AG20443 (cell line): Measurements from ENCODE around the gene ADAMTS2.

ENCODE experiments used
- DNase-seq: peaks from one replicate; pipeline ENCODE4 v3.0.0; 2012; ENCODE audit warnings: low spot score, mixed read lengths

The ADAMTS2 gene

DNA sequence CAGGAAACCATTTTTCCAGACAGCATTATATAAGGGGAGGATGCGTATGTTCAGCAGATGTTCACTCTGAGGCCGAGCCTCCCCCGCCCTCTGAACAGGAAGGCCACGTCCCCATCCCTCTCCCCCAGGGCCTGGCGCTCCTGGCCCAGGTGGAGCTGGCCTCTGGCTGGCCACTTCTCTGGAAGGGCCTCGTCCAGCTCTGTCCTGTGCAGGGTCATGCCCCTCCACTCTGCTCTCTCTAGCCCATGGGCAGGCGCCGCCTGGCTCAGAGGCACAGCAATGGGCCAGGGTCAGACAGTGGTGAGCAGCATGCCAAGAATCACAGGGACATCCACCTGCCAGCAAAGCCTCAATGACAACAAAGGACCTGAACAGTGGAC is 34.2 kb downstream of the ADAMTS2 start:
- no peak for DNase-seq

DNA sequence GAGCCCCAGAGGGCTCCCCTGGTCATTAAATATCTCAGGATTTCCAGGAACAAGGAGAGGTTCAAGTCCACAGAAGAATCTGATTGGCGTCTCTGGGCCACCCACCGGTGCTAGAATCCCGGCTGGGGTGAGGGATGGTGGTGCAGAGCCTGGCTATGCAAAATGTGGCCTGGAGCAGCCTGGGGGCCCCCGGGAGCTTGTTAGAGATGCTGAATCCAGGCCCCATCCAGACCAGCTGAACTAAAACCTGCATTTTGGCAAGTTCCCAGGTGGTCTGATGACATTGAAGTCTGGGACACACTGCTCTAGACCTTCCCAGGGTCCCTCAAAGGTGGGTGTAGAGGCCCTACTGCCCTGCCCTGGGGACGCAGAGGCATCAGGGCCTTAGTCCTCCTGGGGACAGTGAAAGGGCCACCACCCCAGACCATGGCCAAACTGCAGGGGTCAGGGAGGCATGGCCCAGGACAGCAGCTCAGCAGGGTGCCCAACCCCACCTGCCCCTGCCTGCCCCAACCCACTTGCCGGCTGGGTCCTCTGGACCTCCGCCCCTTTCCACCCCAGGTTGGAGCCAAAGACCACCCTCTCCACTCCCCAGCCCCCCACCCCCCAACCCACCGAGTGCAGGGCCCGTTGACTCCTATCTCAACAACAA is 34.7 kb downstream of the ADAMTS2 start:
- DNase-seq, result no peak

DNA sequence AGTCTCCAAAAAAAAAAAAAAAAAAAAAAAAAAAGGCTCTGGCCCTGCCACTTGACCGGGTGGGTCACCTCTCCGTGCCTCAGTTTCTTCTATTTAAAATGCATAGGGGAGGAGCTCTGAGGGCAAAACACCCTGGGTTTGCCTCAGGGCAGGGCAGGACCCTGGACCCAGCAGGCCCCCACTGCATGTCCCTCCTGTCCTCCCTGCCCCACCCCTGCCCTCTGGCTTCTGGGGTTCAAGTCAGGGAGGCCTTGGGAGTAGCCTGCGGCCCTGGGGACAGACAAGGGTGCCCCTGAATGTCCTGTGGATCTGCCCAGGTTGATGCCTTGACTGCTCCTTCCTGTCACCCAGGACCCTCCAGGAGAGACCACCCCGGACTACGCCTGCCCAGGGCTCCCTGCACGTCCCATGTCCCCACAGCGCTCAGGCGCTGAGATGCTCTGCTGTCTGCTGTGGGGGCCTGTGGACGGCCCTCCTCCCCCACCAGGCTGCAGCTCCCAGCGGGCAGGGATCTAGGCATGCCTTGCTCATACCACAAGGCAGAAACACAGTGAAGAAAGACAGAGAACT is 35.4 kb downstream of the ADAMTS2 start:
- DNase-seq, result no peak

DNA sequence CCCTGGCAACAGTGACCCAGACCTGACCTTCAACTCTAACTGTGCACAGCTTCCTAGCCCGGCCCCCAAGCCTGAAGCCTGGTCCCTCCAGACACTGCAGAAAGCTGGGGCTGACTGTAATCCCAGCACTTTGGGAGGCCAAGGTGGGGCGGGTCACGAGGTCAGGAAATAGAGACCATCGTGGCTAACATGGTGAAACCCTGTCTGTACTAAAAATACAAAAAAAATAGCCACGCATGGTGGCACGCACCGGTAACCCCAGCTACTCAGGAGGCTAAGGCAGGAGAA is 35.9 kb downstream of the ADAMTS2 start:
- no peak for DNase-seq

DNA sequence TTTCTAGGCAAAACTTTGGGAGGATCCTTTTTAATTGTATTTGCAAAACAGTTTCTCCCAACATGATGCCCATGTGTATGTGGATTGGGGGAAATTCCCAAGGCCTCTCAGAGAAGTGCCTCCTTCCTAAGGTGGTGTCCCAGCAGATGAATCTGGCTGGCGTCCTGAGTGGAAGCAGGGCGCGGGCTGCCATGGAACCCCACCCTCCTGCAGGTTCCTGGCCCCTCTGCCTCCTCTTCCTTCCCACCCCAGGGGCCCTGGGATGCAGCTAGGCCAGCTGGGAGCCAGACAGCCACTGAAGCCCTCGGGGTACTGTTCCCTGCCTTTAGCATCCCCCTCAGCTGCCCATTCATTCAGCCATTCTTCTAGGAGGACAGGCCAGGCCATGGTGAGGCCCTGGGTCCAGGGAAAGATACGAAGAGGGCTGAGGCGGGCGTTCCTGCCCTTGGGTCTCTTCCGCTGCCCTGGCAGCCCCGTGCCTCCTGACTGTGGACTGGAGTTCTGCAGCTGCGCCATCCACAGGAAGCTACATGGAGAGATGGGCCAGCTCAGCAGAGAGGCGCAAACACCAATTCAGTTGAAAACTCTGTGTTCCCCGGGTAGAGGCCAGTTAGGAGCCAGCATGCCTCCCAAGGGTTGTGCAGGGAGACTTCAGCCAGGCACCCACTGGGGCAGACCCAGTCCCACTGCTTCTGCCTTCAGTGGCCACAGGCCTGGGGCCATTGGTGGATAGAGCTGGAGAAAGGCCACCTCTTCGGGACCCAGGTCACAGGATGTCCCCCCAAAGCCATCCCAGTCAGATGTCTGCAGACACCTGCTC is 36.5 kb downstream of the ADAMTS2 start:
- DNase-seq, result no peak

DNA sequence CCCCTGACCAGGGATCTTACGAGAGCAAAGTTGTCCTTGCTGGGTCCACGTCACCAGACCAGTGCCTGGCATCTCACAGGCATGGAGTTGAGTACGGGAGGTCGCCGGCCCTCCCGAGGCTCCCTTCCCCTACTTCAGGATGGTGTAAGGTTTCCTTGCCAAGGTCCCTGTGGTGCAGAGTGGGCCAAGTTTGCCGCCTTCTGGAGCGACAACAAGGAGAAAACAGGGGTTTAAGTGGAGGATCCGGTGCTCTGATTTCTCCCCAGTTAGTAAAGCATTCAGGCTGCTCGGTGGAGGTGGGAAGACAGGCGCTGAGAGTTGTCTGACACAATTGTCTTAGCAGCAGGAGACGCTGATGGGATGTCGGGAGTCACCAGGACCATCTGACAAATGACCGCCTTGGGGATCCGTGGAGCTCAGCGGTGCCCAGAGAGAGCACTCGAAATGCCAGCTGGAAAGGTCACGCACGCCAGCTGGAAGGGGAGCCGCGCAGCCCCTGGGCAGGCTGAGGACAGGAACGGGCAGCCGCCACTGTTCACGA is 37.3 kb downstream of the ADAMTS2 start:
- DNase-seq, result no peak

DNA sequence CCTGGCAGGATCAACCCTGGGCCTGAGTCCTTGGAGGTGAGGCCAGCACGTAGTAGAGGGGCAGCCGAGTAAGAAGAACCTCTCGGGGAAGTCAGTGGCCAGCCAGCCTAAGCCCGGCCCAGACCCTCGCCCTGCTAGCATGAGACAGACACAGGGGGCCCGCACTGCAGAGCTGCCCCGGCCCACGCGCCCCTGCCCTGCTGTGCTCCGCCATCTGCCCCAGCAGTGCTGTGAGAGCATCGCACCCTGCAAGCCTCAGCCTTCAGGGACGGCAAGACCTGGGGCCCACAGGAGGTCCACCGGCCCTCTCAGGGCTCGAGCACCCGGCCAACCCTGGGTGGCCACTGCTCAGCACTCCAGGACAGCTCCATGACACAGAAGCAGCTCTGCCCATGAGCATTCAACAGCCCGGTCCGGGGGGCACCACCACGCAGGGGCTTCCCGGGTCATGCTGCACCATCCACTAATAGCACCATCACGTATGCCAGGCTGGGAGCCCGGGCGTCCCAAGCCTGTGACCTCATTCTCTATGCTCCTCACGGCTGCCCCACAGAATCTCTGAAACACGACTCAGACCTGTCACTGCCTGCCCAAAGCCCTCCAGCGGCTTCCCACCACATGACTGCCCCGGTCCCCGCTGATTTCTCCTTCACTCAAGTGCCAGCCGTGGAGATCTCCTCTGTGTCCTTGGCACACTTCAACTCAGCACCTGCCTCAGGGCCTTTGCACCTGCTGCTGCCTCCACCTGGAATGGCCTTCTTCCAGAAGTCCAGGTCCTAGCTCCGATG is 38.1 kb downstream of the ADAMTS2 start:
- DNase-seq, result peak; percentile 52

DNA sequence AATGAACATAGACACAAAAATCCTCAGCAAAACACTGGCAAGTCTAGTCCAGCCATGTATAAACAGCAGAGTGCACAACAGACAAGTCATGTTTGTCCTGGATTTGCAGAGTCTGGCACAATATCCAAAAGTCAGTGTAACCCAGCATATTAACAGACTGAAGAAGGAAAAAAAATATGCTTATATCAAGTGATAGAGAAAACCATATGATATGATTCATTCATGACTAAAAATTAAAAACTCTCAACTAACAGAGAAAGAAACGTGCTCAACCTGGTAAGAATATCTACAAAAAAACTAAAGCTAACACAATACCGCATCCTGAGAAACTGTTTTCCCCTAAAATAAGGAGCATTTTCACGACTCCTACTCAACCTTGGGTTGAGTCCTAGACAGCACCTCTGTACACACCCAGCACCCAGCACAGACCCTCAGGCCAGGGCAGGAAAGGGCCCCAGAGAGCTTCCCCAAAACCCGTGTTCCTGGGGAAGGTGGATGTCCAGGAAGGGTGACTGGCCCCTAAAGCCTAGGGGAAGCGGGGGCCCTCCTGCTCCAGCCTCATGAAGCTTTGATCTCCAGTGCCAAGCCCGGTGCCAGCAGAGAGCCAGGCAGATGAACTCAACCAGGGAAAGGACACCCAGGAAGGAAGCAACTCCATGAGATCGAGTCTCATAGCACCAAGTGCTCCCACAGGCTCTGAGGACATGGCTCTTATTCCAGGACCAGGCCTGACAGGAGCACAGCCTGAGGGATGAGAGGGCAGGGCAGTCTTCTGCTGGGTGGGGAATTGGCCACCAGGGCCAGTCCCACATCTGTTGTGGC is 38.9 kb downstream of the ADAMTS2 start:
- no peak for DNase-seq

DNA sequence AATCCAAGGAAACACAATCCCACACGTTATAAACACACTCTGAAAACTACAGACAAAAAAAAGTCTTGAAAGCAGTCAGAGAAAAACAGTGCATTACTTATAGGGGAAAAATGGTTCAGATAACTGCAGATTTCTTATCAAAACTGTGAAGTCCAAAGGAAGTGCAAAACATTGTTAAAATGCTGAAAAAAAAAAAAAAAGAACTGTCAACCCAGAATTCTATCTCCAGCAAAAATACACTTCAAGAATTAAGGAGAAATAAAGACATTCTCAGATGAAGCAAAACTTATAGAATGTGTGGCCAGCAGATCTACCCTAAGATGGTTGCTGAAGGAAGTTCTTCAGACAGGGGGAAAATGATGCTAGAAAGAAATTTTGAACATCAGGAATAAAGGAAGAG is 40.4 kb downstream of the ADAMTS2 start:
- DNase-seq, result no peak

DNA sequence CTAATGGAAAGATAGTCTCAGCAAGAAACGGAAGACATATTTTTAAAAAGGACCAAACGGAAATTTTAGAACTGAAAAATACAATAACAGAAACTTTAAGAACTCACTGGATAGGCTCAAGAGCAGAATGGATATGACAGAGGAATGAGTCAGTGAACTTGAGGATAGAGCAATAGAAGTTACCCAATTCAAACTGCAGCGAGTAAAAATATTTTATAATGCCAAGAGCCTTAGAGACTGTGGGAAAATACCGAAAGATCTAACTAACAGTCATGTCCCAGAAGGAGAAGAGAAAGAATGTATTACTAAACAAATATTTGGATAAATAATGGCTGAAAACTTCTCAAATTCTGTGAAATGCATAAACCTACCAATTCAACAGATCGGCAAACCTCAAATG is 40.8 kb downstream of the ADAMTS2 start:
- peak; percentile 77 for DNase-seq

DNA sequence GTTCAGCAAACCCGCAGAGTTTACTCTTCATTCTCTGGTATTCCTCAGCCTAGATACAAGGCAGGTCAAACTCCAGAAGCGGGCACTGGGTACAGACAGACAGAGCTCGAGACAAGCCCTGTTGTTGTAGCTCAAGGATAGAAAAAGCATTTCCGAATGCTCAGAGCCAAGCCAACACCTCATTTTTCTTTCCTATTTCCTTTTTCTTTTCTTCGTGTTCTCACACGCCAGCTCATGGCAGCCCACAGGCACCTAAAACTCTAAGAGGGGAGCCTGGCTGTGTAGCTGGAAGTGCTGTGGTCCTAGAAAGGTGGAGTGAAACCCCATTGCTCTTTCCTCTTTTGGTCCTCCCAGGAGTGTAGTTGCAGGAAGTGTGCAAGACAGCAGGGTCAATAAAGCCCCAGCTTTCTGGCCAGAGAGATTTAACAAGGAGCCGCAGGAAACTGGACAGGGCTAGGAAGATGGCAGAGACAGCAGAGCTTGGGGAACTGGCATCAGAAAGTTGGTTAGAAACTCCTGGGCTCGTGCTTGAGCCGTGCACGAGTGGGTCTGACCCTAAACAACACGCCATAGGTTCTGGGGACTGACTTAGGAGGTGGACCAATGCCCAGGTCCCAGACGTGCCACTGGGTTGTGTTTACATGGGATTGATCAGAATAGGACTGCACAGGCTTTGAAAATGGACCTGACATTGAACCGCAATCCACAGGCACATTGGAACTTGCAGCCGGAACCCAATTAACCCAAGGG is 41.6 kb downstream of the ADAMTS2 start:
- no peak for DNase-seq

DNA sequence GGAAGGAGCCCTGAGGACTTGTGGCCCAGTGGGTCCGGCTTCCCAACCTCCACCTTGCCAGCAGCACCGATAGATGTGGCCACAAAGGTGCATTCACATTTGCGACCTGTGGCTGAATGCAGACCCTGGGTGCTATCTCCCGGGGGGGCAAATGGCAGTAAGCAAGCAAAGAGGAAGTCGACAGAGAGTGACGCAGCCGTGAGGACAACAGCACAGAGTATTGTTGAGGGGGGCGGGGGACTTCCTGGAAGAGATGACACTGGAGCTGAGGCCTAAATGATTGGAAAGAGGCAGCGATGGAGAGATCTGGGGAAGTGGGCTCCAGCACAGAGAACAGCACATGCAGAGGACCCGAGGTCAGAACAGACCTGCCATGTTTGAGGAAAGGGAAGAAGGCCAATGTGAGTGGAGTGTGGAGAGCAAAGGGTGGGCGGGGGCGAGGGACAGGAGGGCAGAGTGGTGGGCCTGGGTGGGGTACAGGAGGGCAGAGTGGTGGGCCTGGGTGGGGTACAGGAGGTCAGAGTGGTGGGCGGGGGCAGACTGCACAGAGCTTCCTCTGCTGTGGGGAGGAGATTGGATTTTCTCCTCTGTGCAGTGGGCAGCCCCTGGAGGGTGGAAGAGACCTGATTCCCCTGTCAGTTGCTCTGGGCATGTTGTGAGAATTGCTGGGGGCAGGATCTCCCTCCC is 42.6 kb downstream of the ADAMTS2 start:
- no peak for DNase-seq

DNA sequence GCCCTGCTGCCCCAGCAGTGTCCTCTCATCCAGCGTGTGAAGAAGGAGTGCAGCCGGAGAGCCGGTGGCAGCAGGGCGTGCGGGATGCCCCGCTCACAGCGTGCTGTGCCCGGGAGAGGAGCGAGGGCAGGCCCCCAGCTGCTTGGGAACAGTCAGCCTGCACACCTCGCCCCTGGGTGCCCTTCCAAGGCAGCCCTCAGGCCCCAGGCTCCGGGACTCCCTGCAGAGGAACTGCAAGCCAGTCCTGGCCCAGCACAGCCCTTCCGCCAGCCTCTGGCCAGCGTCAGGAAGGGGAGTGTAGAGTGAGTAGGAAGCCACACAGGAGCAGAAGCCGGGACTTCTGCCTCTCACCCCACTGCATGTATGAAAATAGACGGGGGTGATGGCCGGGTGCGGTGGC is 43.5 kb downstream of the ADAMTS2 start:
- no peak for DNase-seq

DNA sequence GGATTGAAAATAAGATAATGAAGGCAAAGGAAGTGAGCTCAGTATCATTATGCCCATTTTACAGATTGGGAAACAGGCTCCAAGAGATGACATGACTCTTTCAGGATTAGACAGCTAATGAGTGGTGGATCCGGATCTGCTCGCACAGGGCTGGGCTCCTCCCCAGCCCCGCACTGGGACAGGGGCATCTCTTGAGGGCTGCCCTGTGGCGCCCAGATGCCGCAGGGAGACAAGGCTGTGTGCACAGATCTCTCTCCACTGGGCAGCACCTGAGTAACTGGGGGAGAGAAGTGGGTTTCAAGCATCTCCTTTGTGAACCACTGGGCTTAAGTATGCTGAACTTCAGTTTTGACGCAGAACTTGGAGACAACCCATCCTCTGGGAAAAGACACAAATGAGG is 43.9 kb downstream of the ADAMTS2 start:
- no peak for DNase-seq

DNA sequence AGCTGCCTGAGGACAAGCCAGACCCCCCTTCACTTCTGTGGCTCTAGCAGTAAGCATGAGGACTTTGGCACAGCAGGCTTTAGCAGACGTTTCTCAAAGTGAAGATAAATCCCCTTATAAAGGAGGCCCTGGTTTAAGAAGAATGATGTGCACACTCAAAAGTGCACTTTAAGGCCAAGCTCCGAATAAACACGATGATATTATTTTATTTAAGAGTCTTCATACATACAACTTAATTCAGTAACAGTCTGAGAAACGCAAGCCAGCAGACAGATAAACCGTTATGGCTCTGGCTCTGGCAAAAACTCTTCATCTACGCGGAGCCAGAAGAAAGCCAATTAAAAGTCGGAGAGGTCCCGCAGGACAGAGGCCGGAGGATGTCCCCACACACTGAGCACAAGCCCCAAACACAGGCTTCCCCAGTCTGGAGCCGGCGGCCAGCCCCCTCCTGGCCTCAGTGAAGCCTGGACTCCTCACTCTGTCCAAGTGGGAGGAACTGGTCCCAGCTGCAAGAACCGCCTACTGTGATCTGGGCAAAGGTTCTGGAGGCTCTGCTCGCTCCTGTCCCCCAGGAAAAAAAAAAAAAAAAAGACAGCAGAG is 44.6 kb downstream of the ADAMTS2 start:
- DNase-seq, result peak; percentile 53

DNA sequence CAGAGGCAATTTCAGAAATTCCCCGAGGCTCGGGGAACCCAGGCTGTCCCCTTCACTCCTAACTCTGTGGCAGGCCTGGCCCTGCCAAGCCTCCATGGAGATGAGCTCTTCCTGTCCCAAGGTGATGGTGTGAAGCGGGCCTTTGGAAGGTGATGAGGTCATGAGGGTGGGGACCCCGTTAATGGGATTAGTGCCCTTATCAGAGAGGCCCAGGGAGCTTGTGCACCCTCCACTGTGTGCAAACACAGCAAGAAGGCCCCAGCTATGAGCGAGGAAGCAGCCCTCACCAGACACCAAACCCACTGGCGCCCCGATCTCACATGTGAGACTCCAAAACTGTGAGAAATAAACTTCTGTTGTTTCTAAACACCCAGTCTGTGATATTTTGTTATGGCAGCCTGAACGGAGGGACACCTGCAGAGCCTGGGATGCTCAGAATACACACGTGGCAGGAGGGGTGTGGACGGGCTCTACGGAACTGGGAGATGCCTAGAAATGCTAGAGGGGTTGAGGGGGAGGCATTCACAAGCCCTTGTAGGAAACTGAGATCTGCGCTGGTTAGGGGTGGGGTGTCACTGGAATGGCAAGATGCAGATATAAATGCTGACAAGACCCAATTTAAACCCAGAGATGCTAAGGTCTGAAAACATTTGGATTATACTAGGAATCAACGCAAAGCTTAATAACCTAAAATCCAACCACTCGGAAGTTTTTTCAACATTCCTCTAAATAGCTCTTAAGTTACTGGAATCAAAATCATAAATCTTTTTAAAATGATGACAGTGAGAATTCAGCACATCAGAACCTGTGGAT is 46.9 kb downstream of the ADAMTS2 start:
- no peak for DNase-seq

DNA sequence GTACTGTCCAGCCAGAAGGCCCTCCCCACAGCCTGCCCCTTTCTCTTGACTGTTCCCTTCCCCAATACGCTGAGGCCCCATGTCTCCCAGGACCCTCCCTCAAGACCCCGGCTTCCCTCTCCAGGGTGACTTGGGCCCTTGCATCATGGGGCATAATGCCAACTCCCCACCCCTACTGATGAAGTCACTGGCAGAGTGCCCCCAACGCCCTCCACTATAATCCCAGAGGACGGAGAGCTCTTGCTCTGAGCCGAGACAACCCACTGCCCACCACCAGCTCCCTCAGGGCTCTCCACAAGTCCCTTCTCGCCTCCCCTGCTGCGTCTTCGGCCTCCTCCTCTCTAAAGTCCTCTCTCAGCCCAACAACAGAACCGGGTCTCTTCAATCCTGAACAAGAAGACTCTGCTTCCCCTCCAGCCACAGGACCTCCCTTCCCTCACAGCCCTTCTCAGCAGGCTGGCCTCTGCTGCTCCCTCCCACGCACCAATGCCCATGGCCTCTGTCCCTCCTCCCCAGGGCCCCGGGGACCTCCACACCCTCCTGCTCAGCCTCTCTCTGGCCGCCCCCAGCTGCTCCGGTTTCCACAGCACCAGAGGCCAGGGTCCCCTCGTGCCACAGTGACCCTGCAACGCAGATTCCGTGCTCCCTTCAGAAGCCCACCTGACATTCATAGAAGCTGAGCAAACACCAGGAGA is 47.6 kb downstream of the ADAMTS2 start:
- no peak for DNase-seq

DNA sequence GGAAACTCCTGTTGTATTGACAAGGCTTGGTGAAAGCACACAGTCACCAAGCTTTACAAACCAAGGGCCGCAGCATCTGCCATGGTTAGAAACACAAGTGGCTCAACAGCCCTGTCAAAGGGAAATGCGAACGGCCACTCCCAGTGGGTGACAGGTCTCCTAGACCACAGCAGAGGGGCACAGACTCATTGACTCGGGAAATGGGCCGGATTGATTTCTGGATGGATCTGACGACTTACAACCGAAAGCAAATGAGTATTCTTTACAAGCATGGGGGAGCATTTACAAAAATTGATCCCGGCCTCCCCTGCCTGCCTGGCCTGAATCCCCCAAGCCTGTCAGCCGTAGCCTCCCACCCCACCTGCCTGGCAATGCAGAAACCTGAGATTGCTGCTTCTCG is 48.2 kb downstream of the ADAMTS2 start:
- DNase-seq, result no peak
